WTC11 (cell line): Measurements from ENCODE around the gene QTRT2. TPM values are rescaled to one million over a fixed set of nuclear protein-coding genes. Genes with fewer than 3 reads are reported as not detected.

Experiments
- ATAC-seq: fragments of 200-7000 bp; cut with Tn5 transposase; 2 replicates; pipeline ENCODE4 v1.10.0; 2021; ENCODE audit warnings: mild to moderate bottlenecking, moderate library complexity
- CTCF ChIA-PET: fragments of 300-600 bp; sonication (Branson Sonifier 250); formaldehyde crosslinking; loops from one replicate; lab custom pipeline; 2021; ENCODE audit warnings: antibody characterized with exemption; lab: Charles Lee
- POLR2A ChIA-PET: fragments of 350-600 bp; sonication (Branson Sonifier 250); formaldehyde crosslinking; loops from one replicate; lab custom pipeline; 2021; ENCODE audit warnings: antibody characterized with exemption; lab: Charles Lee
- DNase-seq: peaks from one replicate; pipeline ENCODE4 v3.0.0; 2021; ENCODE audit warnings: low spot score
- H3K27ac Mint-ChIP-seq: 2 replicates; pipeline ENCODE4 v1.8.0; 2021; ENCODE audit warnings: mixed read lengths
- H3K27me3 Mint-ChIP-seq: 2 replicates; pipeline ENCODE4 v1.8.0; 2021; ENCODE audit warnings: low read depth, mild to moderate bottlenecking, moderate library complexity, mixed read lengths
- H3K36me3 Mint-ChIP-seq: 2 replicates; pipeline ENCODE4 v1.8.0; 2021; ENCODE audit warnings: mixed read lengths
- H3K4me1 Mint-ChIP-seq: 2 replicates; pipeline ENCODE4 v1.8.0; 2022; ENCODE audit warnings: mixed read lengths
- H3K4me3 Mint-ChIP-seq: 2 replicates; pipeline ENCODE4 v1.8.0; 2021; ENCODE audit warnings: mild to moderate bottlenecking, moderate library complexity, mixed read lengths
- H3K9me3 Mint-ChIP-seq: 2 replicates; pipeline ENCODE4 v1.8.0; 2021; ENCODE audit warnings: mixed read lengths
- GABPB1 ChIP-seq: sonication (generic); formaldehyde crosslinking; IDR thresholded peaks from 2 replicates; pipeline ENCODE4 v1.8.1; 2023; ENCODE audit warnings: mild to moderate bottlenecking, missing genetic modification reagents
- HMGA2 ChIP-seq: fragments of 250-450 bp; sonication (Bioruptor Pico); IDR thresholded peaks from 2 replicates; pipeline ENCODE4 v1.4.0; 2021; ENCODE audit warnings: mild to moderate bottlenecking, moderate library complexity
- MXD4 ChIP-seq: fragments of 250-450 bp; sonication (Bioruptor Pico); IDR thresholded peaks from 2 replicates; pipeline ENCODE4 v1.8.0; 2021; ENCODE audit warnings: mild to moderate bottlenecking, moderate library complexity, borderline replicate concordance
- NR1H2 ChIP-seq: sonication (generic); formaldehyde crosslinking; IDR thresholded peaks from 2 replicates; pipeline ENCODE4 v1.9.0; 2021; ENCODE audit warnings: mild to moderate bottlenecking, moderate library complexity, missing genetic modification reagents
- PRRX2 ChIP-seq: fragments of 250-450 bp; sonication (Bioruptor Pico); IDR thresholded peaks from 2 replicates; pipeline ENCODE4 v1.8.0; 2021; ENCODE audit warnings: mild to moderate bottlenecking
- TEAD1 ChIP-seq: sonication (generic); formaldehyde crosslinking; IDR thresholded peaks from 2 replicates; pipeline ENCODE4 v1.8.0; 2022; ENCODE audit warnings: mild to moderate bottlenecking, missing genetic modification reagents
- ZNF317 ChIP-seq: sonication (generic); formaldehyde crosslinking; IDR thresholded peaks from 2 replicates; pipeline ENCODE4 v1.8.1; 2023; ENCODE audit warnings: low read depth, mild to moderate bottlenecking, moderate library complexity, missing genetic modification reagents, borderline replicate concordance
- ZNF416 ChIP-seq: fragments of 250-450 bp; sonication (Bioruptor Pico); IDR thresholded peaks from 2 replicates; pipeline ENCODE4 v1.9.0; 2021; ENCODE audit warnings: mild to moderate bottlenecking, inconsistent platforms
- ZNF423 ChIP-seq: fragments of 250-450 bp; sonication (Bioruptor Pico); IDR thresholded peaks from 2 replicates; pipeline ENCODE4 v2.1.2; 2022; ENCODE audit warnings: mild to moderate bottlenecking, moderate library complexity
- ZNF671 ChIP-seq: fragments of 250-450 bp; sonication (Bioruptor Pico); IDR thresholded peaks from 2 replicates; pipeline ENCODE4 v1.8.0; 2021; ENCODE audit warnings: mild to moderate bottlenecking
- total RNA-seq: library from RNA; stranded (reverse); gene quantifications from 3 replicates; pipeline ENCODE4 v1.2.3, GENCODE V29; 2021
- TF ChIP-seq, protein P1 (sequence below): sonication (generic); formaldehyde crosslinking; IDR thresholded peaks from 2 replicates; pipeline ENCODE4 v1.8.0; 2022; ENCODE audit warnings: missing genetic modification reagents
- TF ChIP-seq, protein P2 (sequence below): sonication (generic); formaldehyde crosslinking; IDR thresholded peaks from 2 replicates; pipeline ENCODE4 v1.8.1; 2023; ENCODE audit warnings: mild to moderate bottlenecking, missing genetic modification reagents
- TF ChIP-seq, protein P3 (sequence below): sonication (generic); formaldehyde crosslinking; conservative IDR thresholded peaks from 2 replicates; pipeline ENCODE4 v1.8.1; 2023; ENCODE audit warnings: mild to moderate bottlenecking, low read depth, missing genetic modification reagents, moderate library complexity
- TF ChIP-seq, protein P4 (sequence below): fragments of 250-450 bp; sonication (Bioruptor Pico); IDR thresholded peaks from 2 replicates; pipeline ENCODE4 v1.8.0; 2021; ENCODE audit warnings: mild to moderate bottlenecking
- TF ChIP-seq, protein P5 (sequence below): sonication (generic); formaldehyde crosslinking; conservative IDR thresholded peaks from 2 replicates; pipeline ENCODE4 v1.8.1; 2022; ENCODE audit warnings: mild to moderate bottlenecking, missing genetic modification reagents
- TF ChIP-seq, protein P6 (sequence below): fragments of 250-450 bp; sonication (Bioruptor Pico); IDR thresholded peaks from 2 replicates; pipeline ENCODE4 v1.9.0; 2021; ENCODE audit warnings: mild to moderate bottlenecking
- TF ChIP-seq, protein P7 (sequence below): sonication (generic); formaldehyde crosslinking; IDR thresholded peaks from 2 replicates; pipeline ENCODE4 v1.8.1; 2023; ENCODE audit warnings: mild to moderate bottlenecking, missing genetic modification reagents, moderate library complexity
- TF ChIP-seq, protein P8 (sequence below): fragments of 250-450 bp; sonication (Bioruptor Pico); conservative IDR thresholded peaks from 2 replicates; pipeline ENCODE4 v1.9.0; 2021; ENCODE audit warnings: mild to moderate bottlenecking

The QTRT2 gene
- total RNA-seq, 1 experiment from 2014 or later: 40.0 TPM

DNA sequence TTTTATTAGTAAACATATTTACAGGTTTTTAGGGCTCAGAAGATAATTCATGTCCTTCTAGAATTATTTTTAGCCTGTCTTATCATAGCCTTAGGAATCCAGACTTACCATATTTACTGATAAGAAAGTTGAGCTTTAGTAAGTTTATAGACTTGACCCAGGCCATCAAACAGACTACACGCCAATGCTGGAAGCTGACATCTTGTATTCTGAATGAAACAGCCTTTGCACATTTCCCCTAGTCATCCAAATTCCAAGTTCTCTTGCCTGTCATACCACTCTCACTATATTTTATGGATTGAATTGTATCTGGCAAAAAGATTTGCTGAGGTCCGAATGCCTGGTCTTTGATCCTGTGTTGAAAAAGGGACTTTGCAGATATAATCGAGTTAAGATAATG is 63.7 kb downstream of the QTRT2 start (continued):
- TF ChIP-seq, protein P1, sequence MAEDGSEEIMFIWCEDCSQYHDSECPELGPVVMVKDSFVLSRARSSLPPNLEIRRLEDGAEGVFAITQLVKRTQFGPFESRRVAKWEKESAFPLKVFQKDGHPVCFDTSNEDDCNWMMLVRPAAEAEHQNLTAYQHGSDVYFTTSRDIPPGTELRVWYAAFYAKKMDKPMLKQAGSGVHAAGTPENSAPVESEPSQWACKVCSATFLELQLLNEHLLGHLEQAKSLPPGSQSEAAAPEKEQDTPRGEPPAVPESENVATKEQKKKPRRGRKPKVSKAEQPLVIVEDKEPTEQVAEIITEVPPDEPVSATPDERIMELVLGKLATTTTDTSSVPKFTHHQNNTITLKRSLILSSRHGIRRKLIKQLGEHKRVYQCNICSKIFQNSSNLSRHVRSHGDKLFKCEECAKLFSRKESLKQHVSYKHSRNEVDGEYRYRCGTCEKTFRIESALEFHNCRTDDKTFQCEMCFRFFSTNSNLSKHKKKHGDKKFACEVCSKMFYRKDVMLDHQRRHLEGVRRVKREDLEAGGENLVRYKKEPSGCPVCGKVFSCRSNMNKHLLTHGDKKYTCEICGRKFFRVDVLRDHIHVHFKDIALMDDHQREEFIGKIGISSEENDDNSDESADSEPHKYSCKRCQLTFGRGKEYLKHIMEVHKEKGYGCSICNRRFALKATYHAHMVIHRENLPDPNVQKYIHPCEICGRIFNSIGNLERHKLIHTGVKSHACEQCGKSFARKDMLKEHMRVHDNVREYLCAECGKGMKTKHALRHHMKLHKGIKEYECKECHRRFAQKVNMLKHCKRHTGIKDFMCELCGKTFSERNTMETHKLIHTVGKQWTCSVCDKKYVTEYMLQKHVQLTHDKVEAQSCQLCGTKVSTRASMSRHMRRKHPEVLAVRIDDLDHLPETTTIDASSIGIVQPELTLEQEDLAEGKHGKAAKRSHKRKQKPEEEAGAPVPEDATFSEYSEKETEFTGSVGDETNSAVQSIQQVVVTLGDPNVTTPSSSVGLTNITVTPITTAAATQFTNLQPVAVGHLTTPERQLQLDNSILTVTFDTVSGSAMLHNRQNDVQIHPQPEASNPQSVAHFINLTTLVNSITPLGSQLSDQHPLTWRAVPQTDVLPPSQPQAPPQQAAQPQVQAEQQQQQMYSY (CRISPR knock-in tag): no peak
- no peak for TF ChIP-seq ZNF671 (CRISPR knock-in tag)
- TF ChIP-seq, protein P2, sequence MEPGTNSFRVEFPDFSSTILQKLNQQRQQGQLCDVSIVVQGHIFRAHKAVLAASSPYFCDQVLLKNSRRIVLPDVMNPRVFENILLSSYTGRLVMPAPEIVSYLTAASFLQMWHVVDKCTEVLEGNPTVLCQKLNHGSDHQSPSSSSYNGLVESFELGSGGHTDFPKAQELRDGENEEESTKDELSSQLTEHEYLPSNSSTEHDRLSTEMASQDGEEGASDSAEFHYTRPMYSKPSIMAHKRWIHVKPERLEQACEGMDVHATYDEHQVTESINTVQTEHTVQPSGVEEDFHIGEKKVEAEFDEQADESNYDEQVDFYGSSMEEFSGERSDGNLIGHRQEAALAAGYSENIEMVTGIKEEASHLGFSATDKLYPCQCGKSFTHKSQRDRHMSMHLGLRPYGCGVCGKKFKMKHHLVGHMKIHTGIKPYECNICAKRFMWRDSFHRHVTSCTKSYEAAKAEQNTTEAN: no peak
- no peak for TF ChIP-seq GABPB1 (CRISPR knock-in tag)

DNA sequence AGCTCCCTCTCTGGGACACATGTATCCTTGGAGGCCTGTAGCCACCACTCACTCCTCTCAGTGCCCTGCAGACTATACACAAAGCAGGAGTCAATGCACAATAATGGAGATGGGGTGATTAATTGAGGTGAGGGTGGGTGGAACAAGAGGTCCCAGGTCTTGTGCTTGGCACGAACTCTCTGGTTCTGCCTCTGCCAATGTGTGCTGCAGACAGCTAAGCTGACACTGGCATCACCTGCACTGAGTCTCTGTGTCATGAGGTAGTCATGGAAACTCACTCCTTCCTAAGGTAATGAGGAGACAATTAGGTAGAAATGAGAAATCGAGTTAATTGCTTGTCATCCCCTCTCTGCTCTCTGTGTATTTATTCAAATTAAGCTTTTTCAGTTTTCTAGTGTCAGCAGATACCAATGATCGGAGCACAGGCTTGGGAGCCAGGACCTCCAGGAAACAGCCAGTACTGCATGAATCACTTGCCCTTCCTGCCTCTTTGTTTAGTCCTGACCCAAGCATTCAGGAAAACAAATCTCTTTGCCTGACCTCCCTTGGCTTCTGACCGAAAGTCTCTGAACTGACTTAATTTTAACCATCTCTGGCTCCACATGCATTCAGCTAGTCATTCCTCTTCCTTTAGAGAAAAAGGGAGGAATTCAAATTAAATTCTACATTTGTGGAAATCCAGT is 65.6 kb downstream of the QTRT2 start:
- POLR2A ChIA-PET: no interaction called here
- no peak for DNase-seq
- Mint-ChIP-seq H3K27ac (no peak overlapping the region), H3K4me1 (peaks cover 13% of the 10 kb centered on the region)
- TF ChIP-seq, protein P2: no peak
- TF ChIP-seq, protein P3, sequence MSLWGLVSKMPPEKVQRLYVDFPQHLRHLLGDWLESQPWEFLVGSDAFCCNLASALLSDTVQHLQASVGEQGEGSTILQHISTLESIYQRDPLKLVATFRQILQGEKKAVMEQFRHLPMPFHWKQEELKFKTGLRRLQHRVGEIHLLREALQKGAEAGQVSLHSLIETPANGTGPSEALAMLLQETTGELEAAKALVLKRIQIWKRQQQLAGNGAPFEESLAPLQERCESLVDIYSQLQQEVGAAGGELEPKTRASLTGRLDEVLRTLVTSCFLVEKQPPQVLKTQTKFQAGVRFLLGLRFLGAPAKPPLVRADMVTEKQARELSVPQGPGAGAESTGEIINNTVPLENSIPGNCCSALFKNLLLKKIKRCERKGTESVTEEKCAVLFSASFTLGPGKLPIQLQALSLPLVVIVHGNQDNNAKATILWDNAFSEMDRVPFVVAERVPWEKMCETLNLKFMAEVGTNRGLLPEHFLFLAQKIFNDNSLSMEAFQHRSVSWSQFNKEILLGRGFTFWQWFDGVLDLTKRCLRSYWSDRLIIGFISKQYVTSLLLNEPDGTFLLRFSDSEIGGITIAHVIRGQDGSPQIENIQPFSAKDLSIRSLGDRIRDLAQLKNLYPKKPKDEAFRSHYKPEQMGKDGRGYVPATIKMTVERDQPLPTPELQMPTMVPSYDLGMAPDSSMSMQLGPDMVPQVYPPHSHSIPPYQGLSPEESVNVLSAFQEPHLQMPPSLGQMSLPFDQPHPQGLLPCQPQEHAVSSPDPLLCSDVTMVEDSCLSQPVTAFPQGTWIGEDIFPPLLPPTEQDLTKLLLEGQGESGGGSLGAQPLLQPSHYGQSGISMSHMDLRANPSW (CRISPR knock-in tag): no peak
- TF ChIP-seq, protein P4, sequence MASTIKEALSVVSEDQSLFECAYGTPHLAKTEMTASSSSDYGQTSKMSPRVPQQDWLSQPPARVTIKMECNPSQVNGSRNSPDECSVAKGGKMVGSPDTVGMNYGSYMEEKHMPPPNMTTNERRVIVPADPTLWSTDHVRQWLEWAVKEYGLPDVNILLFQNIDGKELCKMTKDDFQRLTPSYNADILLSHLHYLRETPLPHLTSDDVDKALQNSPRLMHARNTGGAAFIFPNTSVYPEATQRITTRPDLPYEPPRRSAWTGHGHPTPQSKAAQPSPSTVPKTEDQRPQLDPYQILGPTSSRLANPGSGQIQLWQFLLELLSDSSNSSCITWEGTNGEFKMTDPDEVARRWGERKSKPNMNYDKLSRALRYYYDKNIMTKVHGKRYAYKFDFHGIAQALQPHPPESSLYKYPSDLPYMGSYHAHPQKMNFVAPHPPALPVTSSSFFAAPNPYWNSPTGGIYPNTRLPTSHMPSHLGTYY (CRISPR knock-in tag): no peak
- TF ChIP-seq ZNF416 (CRISPR knock-in tag) (no peak), PRRX2 (CRISPR knock-in tag) (no peak), MXD4 (CRISPR knock-in tag) (no peak)
- TF ChIP-seq, all 79 proteins: peak for 0
- ATAC-seq: peak; percentile 94
- Mint-ChIP-seq H3K27me3 (no peaks in the 10 kb centered on the region), H3K9me3 (peaks cover 13% of the 10 kb centered on the region; the same call in 1 of the 2 replicates), H3K36me3 (no peaks in the 10 kb centered on the region), H3K4me3 (no peak overlapping the region)
- CTCF ChIA-PET: interaction anchor here (1.3 kb wide), 1 partner anchor 297 kb away, joined by 5 read pairs; no protein-coding TSS in a partner anchor

DNA sequence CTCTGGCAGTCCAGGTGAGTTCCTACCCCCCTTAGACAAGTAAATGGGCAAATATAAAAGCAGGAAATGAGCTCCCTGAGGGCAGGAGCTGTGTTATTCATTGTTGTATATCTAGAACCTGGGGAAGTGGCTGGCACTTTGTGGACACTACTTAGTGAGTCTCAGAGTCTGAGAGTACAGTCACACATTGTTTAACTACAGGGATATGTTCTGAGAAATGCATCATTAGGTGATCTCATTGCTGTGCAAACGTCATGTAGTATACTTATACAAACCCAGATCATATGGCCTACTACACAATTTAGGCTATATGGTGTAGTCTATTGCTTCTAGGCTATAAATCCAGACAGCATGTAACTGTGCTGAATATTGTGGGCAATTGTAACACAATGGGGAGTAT is 69.9 kb downstream of the QTRT2 start:
- CTCF ChIA-PET: no interaction called here
- ATAC-seq (no peak), DNase-seq (no peak)
- H3K27ac Mint-ChIP-seq: no peak overlapping the region
- no peak overlapping the region for H3K4me3 Mint-ChIP-seq
- H3K4me1 Mint-ChIP-seq: peaks cover 13% of the 10 kb centered on the region
- no peaks in the 10 kb centered on the region for H3K36me3 Mint-ChIP-seq
- H3K9me3 Mint-ChIP-seq: peaks cover 13% of the 10 kb centered on the region; the same call in 1 of the 2 replicates
- H3K27me3 Mint-ChIP-seq: no peaks in the 10 kb centered on the region
- POLR2A ChIA-PET: no interaction called here
- TF ChIP-seq, protein P5, sequence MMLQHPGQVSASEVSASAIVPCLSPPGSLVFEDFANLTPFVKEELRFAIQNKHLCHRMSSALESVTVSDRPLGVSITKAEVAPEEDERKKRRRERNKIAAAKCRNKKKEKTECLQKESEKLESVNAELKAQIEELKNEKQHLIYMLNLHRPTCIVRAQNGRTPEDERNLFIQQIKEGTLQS (CRISPR knock-in tag): no peak
- TF ChIP-seq NR1H2 (CRISPR knock-in tag) (no peak), ZNF317 (CRISPR knock-in tag) (no peak), TEAD1 (CRISPR knock-in tag) (no peak), HMGA2 (CRISPR knock-in tag) (no peak), ZNF423 (CRISPR knock-in tag) (no peak)
- TF ChIP-seq, protein P6, sequence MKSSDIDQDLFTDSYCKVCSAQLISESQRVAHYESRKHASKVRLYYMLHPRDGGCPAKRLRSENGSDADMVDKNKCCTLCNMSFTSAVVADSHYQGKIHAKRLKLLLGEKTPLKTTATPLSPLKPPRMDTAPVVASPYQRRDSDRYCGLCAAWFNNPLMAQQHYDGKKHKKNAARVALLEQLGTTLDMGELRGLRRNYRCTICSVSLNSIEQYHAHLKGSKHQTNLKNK: no peak
- TF ChIP-seq, protein P7, sequence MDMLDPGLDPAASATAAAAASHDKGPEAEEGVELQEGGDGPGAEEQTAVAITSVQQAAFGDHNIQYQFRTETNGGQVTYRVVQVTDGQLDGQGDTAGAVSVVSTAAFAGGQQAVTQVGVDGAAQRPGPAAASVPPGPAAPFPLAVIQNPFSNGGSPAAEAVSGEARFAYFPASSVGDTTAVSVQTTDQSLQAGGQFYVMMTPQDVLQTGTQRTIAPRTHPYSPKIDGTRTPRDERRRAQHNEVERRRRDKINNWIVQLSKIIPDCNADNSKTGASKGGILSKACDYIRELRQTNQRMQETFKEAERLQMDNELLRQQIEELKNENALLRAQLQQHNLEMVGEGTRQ: no peak
- TF ChIP-seq, protein P8, sequence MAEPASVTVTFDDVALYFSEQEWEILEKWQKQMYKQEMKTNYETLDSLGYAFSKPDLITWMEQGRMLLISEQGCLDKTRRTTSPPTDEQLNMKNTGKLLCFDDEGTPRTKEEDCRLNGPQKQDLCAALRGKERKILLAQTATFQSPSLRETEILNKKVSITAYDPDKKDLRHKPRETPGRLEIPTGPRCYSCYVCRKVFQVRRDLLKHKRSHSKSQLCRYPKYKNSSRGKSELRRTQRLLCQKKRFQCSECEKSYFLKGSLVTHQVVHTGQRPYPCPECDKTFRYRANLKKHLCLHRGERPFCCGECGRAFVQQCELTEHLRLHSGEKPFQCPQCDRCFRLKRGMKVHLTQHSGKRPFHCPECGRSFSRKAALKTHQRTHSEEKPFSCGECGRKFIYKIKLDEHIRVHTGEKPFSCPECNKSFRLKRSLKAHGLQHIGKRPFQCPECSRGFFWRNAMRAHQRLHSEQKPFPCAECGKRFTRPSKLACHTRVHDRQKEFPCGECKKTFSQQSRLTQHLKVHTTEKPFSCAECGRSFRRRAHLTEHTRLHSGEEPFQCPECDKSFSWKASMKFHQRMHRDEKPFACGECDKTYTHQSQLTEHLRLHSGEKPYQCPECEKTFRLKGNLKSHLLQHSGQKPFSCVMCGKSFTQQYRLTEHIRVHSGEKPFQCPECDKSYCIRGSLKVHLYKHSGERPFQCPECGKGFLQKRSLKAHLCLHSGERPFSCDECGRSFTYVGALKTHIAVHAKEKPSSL (CRISPR knock-in tag): no peak
